ENCODE data around the gene STRN.
"Not testable (repeated sequence)": the region's sequence is repeated elsewhere in the genome, so short reads cannot be mapped to it uniquely, and the experiment has no call there.

Gene STRN

GRCh38 chr2:36902385-36903120 is 63.8 kb downstream of the STRN start:
- DNase-seq = no peak

DNA sequence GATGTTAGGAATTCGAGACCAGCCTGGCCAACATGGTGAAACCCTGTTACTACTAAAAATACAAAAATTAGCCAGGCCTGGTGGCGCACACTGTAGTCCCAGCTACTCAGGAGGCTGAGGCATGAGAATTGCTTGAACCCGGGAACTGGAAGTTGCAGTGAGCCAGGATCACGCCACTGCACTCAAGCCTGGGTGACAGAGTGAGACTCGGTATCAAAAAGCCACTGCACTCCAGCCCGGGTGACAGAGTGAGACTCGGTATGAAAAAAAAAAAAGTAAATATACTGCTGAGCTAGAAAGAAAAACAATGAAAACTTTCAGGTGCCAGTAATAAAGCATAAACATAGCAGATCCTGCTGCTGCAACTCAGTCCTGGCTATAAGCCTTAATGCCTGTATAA is 73.5 kb downstream of the STRN start:
- DNase-seq = no peak

DNA sequence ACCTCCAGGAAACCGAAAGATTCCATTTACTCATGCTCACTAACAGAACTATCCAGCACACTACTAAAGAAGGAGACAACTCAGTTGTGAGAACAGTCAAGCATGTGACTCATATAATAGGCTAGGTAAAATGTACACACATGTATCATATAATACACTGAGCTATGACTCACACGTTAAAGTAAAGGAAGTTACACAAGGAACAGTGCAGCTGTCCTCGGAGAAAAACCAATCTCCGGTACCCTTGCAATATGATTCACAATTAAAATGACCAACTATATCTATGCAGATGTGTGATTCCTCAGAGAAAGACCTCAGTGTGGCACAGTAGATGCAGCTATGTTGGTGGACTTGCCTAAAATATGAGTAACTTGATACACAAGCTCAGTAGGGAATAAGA is 76.5 kb downstream of the STRN start:
- no peak for DNase-seq

DNA sequence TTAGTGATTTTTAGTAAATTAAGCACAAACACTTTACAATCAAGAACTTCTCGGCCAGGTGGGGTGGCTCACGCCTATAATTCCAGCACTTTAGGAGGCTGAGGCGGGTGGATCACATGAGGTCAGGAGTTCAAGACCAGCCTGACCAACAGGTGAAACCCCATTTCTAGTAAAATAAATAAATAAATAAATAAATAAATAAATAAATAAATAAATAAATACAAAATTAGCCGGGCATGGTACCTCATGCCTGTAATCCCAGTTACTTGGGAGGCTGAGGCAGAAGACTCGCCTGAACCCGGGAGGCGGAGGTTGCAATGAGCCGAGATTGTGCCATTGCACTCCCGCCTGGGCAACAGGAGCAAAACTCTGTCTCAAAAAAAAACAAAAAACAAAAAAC is 79.2 kb downstream of the STRN start:
- DNase-seq = not testable (repeated sequence)

- DNase-seq = no peak
Observed at GRCh38 chr2:36886664-36887063, 79.7 kb downstream of the STRN start.

- DNase-seq = no peak
Observed at GRCh38 chr2:36885605-36886004, 80.7 kb downstream of the STRN start.

GRCh38 chr2:36882532-36882931 is 83.8 kb downstream of the STRN start:
- no peak for DNase-seq

DNA sequence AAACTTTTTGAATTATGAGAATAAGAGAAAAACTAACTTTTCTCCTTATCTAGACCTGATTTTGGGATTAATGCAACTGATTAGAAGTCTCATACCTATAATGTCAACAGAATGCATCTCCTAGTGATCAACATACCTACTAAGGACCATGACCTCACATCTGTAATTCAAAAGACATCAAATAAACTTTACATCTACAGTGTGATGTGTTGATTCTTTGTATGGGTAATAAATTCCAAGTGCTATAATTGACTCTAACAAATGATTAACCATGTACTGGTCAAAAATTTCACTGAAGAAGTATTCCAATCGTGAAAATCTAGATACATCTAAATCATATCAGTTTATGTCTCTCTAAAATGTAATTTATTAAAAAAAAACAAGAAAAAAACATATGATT is 84.5 kb downstream of the STRN start:
- DNase-seq = no peak

DNA sequence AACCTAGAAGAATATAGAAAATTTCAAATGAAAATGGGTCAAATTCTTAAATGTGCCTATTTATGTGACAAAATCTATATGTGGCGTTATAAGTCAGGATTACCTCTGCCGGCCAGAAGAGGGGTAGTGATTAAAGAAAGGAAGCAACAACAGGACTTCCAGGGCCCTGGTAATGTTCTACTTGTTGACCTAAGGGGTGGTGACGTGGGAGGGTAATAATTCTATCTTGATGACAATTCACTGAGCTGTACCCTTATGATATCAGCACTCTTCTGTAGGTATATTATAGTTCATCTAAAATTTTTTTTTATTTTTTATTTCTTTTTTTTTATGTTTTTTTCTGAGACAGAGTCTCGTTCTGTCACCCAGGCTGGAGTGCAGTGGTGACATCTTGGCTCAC is 87.9 kb downstream of the STRN start:
- DNase-seq = no peak

- no peak for DNase-seq
Observed at GRCh38 chr2:36871068-36871707, 95.1 kb downstream of the STRN start.

DNA sequence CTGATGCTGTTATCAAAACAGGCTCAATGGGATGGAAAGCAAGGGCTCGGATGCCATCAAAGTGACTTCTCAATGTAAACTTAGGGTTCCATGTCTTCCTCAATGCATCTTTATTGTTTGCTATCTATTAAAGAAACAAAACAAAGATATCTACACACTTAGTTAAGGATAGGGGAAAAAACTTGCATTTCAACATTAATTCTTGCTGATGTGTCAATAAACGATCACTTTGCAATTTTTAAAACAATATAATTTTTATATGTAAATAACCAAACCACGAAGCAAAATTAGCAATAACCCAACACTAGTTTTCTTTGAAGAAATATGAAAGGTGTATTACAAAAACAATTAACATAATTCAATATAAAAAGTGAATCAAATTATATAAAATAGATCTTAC is 96.7 kb downstream of the STRN start:
- no peak for DNase-seq

DNA sequence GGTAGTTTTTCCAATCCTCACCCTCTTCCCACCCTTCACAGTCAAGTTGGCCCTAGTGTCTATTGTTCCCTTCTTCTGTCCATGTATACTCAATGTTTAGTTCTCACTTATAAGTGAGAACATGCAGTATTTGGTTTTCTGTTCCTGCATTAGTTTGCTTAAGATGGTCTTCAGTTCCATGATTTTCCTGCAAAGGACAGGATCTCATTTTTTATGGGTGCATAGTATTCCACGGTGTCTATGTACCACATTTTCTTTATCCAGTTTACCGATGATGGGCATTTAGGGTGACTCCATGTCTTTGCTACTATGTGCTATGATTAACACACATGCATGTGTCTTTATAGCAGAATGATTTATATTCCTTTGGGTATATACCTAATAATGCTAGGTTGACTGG is 104.4 kb downstream of the STRN start:
- no peak for DNase-seq

GRCh38 chr2:36859366-36859792 is 107.0 kb downstream of the STRN start:
- DNase-seq = no peak

- DNase-seq = no peak
Observed at GRCh38 chr2:36858551-36859365, 107.6 kb downstream of the STRN start.

DNA sequence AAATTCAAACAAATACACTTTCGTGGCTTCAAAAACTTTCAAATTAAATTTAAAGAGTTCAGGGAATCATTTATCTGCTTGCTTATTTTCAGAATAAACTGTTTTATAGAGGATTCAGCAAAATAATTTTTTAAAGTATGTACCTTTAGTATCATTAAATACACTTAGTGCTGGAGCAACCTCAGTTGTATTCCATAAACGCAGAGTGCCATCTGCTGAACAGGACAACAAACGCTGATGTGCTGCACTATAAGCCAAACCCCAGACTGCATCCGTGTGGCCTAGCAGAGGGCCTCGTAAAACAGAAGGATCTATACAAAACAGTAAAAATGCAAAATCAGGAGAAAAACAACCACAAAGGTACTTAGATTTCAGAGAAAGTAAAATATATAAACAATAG is 108.6 kb downstream of the STRN start:
- DNase-seq = no peak

GRCh38 chr2:36855429-36855828 is 110.9 kb downstream of the STRN start:
- no peak for DNase-seq

GRCh38 chr2:36854241-36854640 is 112.1 kb downstream of the STRN start:
- no peak for DNase-seq

- DNase-seq = no peak
Observed at GRCh38 chr2:36849265-36849664, 117.1 kb downstream of the STRN start.

- no peak for DNase-seq
Observed at GRCh38 chr2:36843838-36844237, 122.5 kb downstream of the STRN start.

GRCh38 chr2:36839976-36840617 is 126.2 kb downstream of the STRN start:
- no peak for DNase-seq

GRCh38 chr2:36834731-36835524 is 131.4 kb downstream of the STRN start:
- no peak for DNase-seq

- DNase-seq = no peak
Observed at GRCh38 chr2:36834203-36834602, 132.1 kb downstream of the STRN start.

- DNase-seq = no peak
Observed at GRCh38 chr2:36831185-36831584, 135.2 kb downstream of the STRN start.
